ENCODE measurements around the gene RGS6. TPM values are rescaled to one million over a fixed set of nuclear protein-coding genes. Genes with fewer than 3 reads are reported as not detected.

The RGS6 gene
- total RNA-seq, 1 donor from 2014 or later, result 4.9 TPM

DNA sequence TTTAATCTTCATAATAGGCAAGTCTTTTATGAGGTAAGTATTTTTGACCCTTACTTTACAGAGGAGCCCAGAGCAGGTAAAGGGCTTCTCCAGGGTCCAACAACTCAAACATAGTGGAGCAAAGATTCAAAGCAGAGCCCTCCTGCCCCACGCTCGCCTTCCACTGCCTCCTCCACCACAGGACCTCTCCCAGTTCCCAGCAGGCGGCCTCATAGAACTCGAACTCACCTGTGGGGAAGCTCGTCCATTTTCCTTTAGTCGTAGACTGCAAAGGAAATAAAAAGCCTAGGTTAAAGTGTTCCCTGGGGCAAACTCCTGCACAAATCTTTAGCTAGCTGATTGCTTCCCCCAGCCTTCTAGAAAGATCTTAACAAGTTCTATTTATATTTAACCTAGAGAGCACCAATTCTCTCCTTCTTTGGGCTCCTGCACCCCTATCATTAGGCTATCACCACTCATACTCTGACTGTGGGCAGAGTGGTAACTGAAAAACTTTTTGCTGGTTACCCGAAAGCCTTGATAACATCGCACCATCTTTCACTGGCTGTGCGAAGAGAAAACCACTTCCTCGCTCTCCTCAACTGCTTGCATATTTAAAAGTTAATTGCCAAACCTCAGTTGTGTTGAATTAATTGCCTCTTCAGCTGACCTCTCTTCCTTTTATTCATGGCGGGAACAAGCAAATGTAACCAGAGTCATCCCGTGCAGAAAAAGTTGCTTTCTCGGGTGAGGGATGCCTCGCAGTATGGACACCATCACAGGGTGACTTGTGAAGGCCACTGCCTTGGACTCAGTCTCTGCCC lies 662.1 kb downstream of the RGS6 start:
- DNase-seq (ENCODE audit: low spot score in 2 of 2) (no peak), FAIRE-seq (no peak)

- FAIRE-seq (no peak), DNase-seq (ENCODE audit: low spot score in 2 of 2) (no peak)
These were observed 663.1 kb downstream of the RGS6 start for GRCh38 chr14:72595152-72595862.

GRCh38 chr14:72597252-72598233 lies 665.3 kb downstream of the RGS6 start:
- DNase-seq (ENCODE audit: low spot score in 2 of 2) (no peak), FAIRE-seq (no peak)

DNA sequence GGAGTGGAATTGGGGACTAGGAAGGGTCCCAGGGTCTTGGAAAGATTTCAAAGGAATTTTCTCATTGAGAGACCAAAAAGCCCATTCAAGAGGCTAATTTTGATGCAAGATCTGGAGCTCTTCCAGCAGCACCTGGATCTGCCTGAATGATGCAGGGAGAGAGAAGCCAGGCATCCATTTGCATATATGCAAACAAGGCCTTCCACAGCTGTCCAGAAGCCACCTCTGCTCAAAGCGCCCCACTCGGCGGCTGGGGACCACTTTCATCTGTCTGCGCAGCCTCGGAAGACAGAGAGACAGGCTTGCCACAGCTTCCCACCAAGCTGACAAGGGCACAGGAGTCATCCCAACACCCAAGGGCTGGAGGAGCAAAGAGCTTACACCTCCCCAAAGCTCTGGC lies 666.1 kb downstream of the RGS6 start:
- DNase-seq (ENCODE audit: low spot score in 2 of 2), result no peak

GRCh38 chr14:72599579-72600470 lies 667.6 kb downstream of the RGS6 start:
- no peak for FAIRE-seq
- DNase-seq (ENCODE audit: low spot score in 2 of 2), result no peak

More for the DNA sequence above, 666.1 kb downstream of the RGS6 start:
- no peak for FAIRE-seq

- no peak for DNase-seq (ENCODE audit: low spot score in 2 of 2)
- no peak for FAIRE-seq
These were observed 668.5 kb downstream of the RGS6 start for GRCh38 chr14:72600551-72601330.

DNA sequence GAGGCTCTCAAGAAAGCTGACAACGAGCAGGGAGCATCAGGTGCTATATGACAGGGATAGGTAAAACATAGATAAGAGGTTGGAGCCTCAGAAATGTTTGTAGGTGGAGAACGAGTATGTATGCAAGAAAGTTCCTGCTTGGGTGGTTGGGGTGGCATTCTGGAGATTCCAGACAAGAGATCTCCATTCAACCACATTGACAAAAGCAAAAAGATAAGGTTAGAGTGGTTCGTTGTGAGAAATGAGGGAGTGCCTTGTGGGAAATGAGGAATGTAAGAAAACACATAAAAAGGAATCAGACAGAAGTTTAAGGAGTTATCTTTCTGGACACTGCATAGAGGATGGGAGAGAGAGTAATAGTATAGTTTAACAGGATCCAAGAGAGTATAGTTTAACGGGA lies 671.4 kb downstream of the RGS6 start:
- DNase-seq (ENCODE audit: low spot score in 2 of 2) (no peak), FAIRE-seq (no peak)

DNA sequence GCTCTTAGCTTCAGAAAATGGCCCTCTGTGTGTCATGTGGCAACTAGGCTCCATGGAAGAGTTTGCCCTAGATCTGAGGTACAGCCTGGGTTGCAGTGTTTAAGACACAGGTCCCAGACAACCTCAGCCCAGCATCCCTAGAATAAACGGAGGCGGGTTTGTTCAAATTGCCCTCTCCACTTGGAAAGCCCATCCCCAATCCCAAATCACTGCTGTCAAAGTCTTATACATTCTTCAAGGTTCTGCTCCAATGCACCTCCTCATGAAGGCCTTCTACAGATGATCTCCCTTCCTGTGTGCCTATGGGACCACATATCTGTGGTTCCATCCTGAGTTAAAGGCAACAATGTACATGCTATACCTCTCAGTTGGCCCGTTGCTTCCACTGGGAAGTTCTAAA lies 671.9 kb downstream of the RGS6 start:
- FAIRE-seq (no peak), DNase-seq (ENCODE audit: low spot score in 2 of 2) (no peak)

- FAIRE-seq, result no peak
These were observed 673.1 kb downstream of the RGS6 start for GRCh38 chr14:72605096-72605920.

DNA sequence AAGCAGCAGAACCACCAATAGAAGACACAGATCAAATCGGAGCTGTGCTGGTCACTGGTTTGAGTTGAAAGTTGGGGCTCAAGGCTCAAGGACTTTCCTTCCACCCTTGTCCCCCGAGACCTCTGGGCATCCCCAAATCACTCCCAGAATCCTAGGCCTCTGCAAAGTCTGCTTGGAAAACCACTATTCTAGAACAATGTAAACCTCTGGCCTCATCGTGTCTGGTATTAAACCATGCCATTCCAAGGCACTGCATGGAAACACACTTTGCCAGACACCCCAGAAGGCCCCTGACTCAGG lies 673.6 kb downstream of the RGS6 start:
- DNase-seq (ENCODE audit: low spot score in 2 of 2) (no peak), FAIRE-seq (no peak)

More at GRCh38 chr14:72605096-72605920, 673.1 kb downstream of the RGS6 start:
- no peak for DNase-seq (ENCODE audit: low spot score in 2 of 2)

DNA sequence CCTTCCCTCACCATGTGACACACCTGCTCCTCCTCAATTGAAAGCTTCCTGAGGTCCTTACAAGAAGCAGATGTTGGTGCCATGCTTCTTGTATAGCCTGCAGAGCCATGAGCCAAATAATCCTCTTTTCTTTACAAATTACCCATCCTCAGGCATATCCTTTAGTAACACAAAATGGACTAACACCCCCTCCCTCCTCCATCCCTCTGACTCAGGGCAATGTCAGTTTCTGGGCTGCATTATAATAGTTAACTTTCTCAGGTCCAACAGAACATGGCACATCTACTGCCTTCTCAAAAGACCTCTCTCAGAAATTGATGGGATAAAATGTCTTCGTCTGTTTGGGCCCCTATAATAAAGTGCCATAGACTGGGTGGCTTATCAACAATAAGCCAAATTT lies 674.6 kb downstream of the RGS6 start:
- FAIRE-seq (no peak), DNase-seq (ENCODE audit: low spot score in 2 of 2) (no peak)

- no peak for DNase-seq (ENCODE audit: low spot score in 2 of 2)
- no peak for FAIRE-seq
These were observed 675.3 kb downstream of the RGS6 start for GRCh38 chr14:72607386-72608130.

GRCh38 chr14:72608391-72609204 lies 676.4 kb downstream of the RGS6 start:
- peak in 1 of 2 donors; percentile 30 for DNase-seq (ENCODE audit: low spot score in 2 of 2)
- FAIRE-seq, result no peak

GRCh38 chr14:72609205-72609916 lies 677.1 kb downstream of the RGS6 start:
- DNase-seq (ENCODE audit: low spot score in 2 of 2) (no peak), FAIRE-seq (no peak)

DNA sequence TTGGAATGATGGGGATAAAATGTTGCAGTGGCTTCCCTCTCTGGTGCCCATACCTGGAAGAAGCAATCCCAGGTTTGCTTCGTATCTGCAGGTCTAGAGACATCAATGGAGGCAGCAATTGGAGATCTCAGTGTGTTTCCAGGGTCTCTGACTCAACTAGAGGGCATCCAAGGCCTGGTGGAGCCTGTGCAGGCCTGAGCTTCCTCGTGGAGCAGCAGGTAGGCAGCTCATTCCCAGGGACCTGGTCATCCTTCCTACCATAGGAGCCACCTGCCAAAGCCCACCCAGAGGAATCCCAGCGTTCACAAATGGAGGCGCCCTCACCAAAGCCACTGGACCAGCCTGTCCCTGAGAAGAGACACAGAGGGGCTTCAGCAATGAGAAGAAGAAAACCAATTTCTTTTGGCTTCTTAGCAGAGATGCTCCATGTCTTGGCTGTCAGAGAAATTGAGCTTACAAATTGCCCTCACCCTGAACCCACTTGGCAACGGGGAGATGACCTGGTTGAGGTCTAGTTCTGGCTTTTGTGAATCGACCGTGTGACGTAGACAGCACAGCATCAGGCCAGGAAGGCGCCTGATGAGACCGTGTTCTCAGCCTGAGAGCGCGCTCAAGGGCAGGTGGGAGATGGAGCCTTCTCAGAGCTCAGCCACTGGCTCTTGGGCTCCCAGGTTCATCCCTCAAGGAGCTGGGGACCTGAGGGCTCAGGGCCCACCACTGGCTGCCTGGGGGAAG lies 678.0 kb downstream of the RGS6 start:
- DNase-seq (ENCODE audit: low spot score in 2 of 2) (no peak), FAIRE-seq (no peak)
